HL-60/S4 (cell line): Measurements from ENCODE around the gene IKZF2.

Experiments used
- in situ Hi-C: fragments of 300-500 bp; cut with MboI; formaldehyde crosslinking; loops from 2 replicates; pipeline ENCODE4 v1.14.3; 2022; ENCODE audit warnings: low sequenced_read_pairs

IKZF2 gene

GRCh38 chr2:213007290-213007838 is 144.0 kb downstream of the IKZF2 start:
- in situ Hi-C loops, result no loop called here

GRCh38 chr2:213004197-213004821 is 147.1 kb downstream of the IKZF2 start:
- in situ Hi-C loops, result no loop called here

GRCh38 chr2:213002383-213002782 is 149.0 kb downstream of the IKZF2 start:
- in situ Hi-C loops, result no loop called here

GRCh38 chr2:213001297-213001910 is 150.0 kb downstream of the IKZF2 start:
- in situ Hi-C loops, result no loop called here

GRCh38 chr2:212998626-212999359 is 152.6 kb downstream of the IKZF2 start:
- in situ Hi-C loops, result no loop called here

GRCh38 chr2:212997526-212998020 is 153.8 kb downstream of the IKZF2 start:
- in situ Hi-C loops, result no loop called here

- in situ Hi-C loops, result no loop called here
Observed at GRCh38 chr2:212995920-212996319, 155.5 kb downstream of the IKZF2 start.

- in situ Hi-C loops, result no loop called here
Observed at GRCh38 chr2:212994976-212995375, 156.4 kb downstream of the IKZF2 start.

- in situ Hi-C loops, result no loop called here
Observed at GRCh38 chr2:212991120-212991519, 160.3 kb downstream of the IKZF2 start.

GRCh38 chr2:212990697-212991096 is 160.7 kb downstream of the IKZF2 start:
- in situ Hi-C loops, result no loop called here

GRCh38 chr2:212987492-212987891 is 163.9 kb downstream of the IKZF2 start:
- in situ Hi-C loops, result no loop called here

- in situ Hi-C loops, result no loop called here
Observed at GRCh38 chr2:212984129-212984528, 167.3 kb downstream of the IKZF2 start.

GRCh38 chr2:212979799-212980198 is 171.6 kb downstream of the IKZF2 start:
- in situ Hi-C loops, result no loop called here

GRCh38 chr2:212979046-212979612 is 172.3 kb downstream of the IKZF2 start:
- in situ Hi-C loops, result no loop called here

- in situ Hi-C loops, result no loop called here
Observed at GRCh38 chr2:212977152-212977551, 174.3 kb downstream of the IKZF2 start.

GRCh38 chr2:212975333-212975732 is 176.1 kb downstream of the IKZF2 start:
- in situ Hi-C loops, result no loop called here

- in situ Hi-C loops, result no loop called here
Observed at GRCh38 chr2:212974692-212975091, 176.7 kb downstream of the IKZF2 start.

- in situ Hi-C loops, result no loop called here
Observed at GRCh38 chr2:212973347-212973746, 178.1 kb downstream of the IKZF2 start.

- in situ Hi-C loops, result no loop called here
Observed at GRCh38 chr2:212970132-212970531, 181.3 kb downstream of the IKZF2 start.

- in situ Hi-C loops, result no loop called here
Observed at GRCh38 chr2:212968284-212969081, 182.9 kb downstream of the IKZF2 start.

GRCh38 chr2:212966884-212967283 is 184.5 kb downstream of the IKZF2 start:
- in situ Hi-C loops, result no loop called here
